Keratinocyte (primary cell): ENCODE data around the gene EPB41.

Experiments used
- CTCF ChIP-seq, 3 experiments: IDR thresholded peaks in 1 of 3; conservative IDR thresholded peaks in 1 of 3; optimal IDR thresholded peaks in 1 of 3; 2 replicates in 2 of 3; 3 replicates in 1 of 3; pipeline versions ENCODE3 to v1.5.1; 2011; ENCODE audit warnings: low read length in 3 of 3, mild to moderate bottlenecking in 3 of 3, moderate library complexity in 2 of 3, control low read depth in 1 of 3, inconsistent platforms in 1 of 3; ENCODE audit not compliant: insufficient read depth in 2 of 3; ENCODE audit errors: extremely low read depth in 1 of 3
- EZH2 ChIP-seq: IDR thresholded peaks from one replicate; pipeline ENCODE4 v1.6.1; 2012; ENCODE audit warnings: inconsistent platforms, mild to moderate bottlenecking, low read length, moderate library complexity

- TF ChIP-seq CTCF (optimal IDR thresholded peaks at IDR 0.05 in 1 of 3, IDR thresholded peaks at IDR 0.05 in 1 of 3, conservative IDR thresholded peaks at IDR 0.05 in 1 of 3; ENCODE audit: extremely low read depth in 1 of 3, insufficient read depth in 2 of 3, low read length in 3 of 3) (no peak), EZH2 (no peak)
These were observed 162.8 kb downstream of the EPB41 start for GRCh38 chr1:29077155-29077554.
